Stimulated activated CD8-positive, alpha-beta memory T cell treated with anti-CD3 and anti-CD28 coated beads, Interleukin-15, amount 100 ng/mL, for 1 hour (primary cell): ENCODE data around the gene TAF11L7.
"Not testable (repeated sequence)": the region's sequence is repeated elsewhere in the genome, so short reads cannot be mapped to it uniquely, and the experiment has no call there.

Experiments used
- DNase-seq: peaks from one replicate; pipeline ENCODE4 v3.0.0-alpha.2; 2020; ENCODE audit warnings: low read depth

Gene TAF11L7

GRCh38 chr5:17585658-17586057 lies at the start of gene TAF11L7:
TSS of gene TAF11L7 (minus strand) at chr5:17585758.
- DNase-seq = not testable (repeated sequence)

GRCh38 chr5:17634160-17634559 lies 48.6 kb upstream of the TAF11L7 start, which contains the start of gene TAF11L14:
TSS of gene TAF11L14 (plus strand) at chr5:17634460.
- no peak for DNase-seq

- DNase-seq = not testable (repeated sequence)
Observed at GRCh38 chr5:17631788-17632187, 46.2 kb upstream of the TAF11L7 start, which contains the start of gene TAF11L13. TSS of gene TAF11L13 (plus strand) at chr5:17632088.

GRCh38 chr5:17625686-17626085 lies 40.1 kb upstream of the TAF11L7 start:
- no peak for DNase-seq

GRCh38 chr5:17620627-17621026 lies 35.1 kb upstream of the TAF11L7 start:
- DNase-seq = no peak

- no peak for DNase-seq
Observed at GRCh38 chr5:17619354-17619753, 33.8 kb upstream of the TAF11L7 start.

GRCh38 chr5:17614872-17615605 lies 29.5 kb upstream of the TAF11L7 start:
- no peak for DNase-seq

- not testable (repeated sequence) for DNase-seq
Observed at GRCh38 chr5:17610092-17610491, 24.5 kb upstream of the TAF11L7 start, which contains the start of gene TAF11L12. TSS of gene TAF11L12 (plus strand) at chr5:17610392.

- DNase-seq = not testable (repeated sequence)
Observed at GRCh38 chr5:17607461-17607860, 21.9 kb upstream of the TAF11L7 start.

GRCh38 chr5:17604951-17605350 lies 19.4 kb upstream of the TAF11L7 start:
- no peak for DNase-seq

- not testable (repeated sequence) for DNase-seq
Observed at GRCh38 chr5:17603880-17604279, 18.3 kb upstream of the TAF11L7 start, which contains the start of gene TAF11L11. TSS of gene TAF11L11 (plus strand) at chr5:17604183.

GRCh38 chr5:17597728-17598127 lies 12.2 kb upstream of the TAF11L7 start, which contains the start of gene TAF11L10:
TSS of gene TAF11L10 (minus strand) at chr5:17597828.
- not testable (repeated sequence) for DNase-seq

GRCh38 chr5:17594255-17594654 lies 8.7 kb upstream of the TAF11L7 start, which contains the start of gene TAF11L9:
TSS of gene TAF11L9 (minus strand) at chr5:17594394.
- not testable (repeated sequence) for DNase-seq

- DNase-seq = not testable (repeated sequence)
Observed at GRCh38 chr5:17590860-17591259, 5.3 kb upstream of the TAF11L7 start, which contains the start of gene TAF11L8. TSS of gene TAF11L8 (minus strand) at chr5:17590960.
